ENCODE measurements around the gene CPEB1. TPM values are rescaled to one million over a fixed set of nuclear protein-coding genes. Genes with fewer than 3 reads are reported as not detected.

CPEB1 gene
- total and polyA plus RNA-seq, 2 donors from 2014 or later, result 1.4 to 1.6 TPM

GRCh38 chr15:82625136-82625535 lies 22.0 kb downstream of the CPEB1 start:
- Histone ChIP-seq H3K4me1 (ENCODE audit: control insufficient read depth in 2 of 3, insufficient read depth in 2 of 3, low read depth in 1 of 3, low read length in 3 of 3) (no peaks in the 10 kb centered on the region), H3K9me3 (ENCODE audit: control insufficient read depth in 2 of 3, insufficient read depth in 1 of 3, low read length in 3 of 3) (no peaks in the 10 kb centered on the region), H3K27ac (ENCODE audit: low read depth in 2 of 2, low read length in 2 of 2) (no peak overlapping the region), H3K27me3 (ENCODE audit: control insufficient read depth, insufficient read depth, low read length) (no peaks in the 10 kb centered on the region), H3K9ac (ENCODE audit: low read length in 3 of 3) (no peak overlapping the region), H3K4me3 (ENCODE audit: low read length in 3 of 3) (no peak overlapping the region), H3K36me3 (ENCODE audit: control insufficient read depth in 2 of 3, insufficient read depth in 3 of 3, low read length in 3 of 3) (no peaks in the 10 kb centered on the region)
- DNase-seq, result no peak
- no peak for FAIRE-seq
- TF ChIP-seq CTCF (IDR thresholded peaks at IDR 0.05; ENCODE audit: borderline replicate concordance, extremely low read depth, insufficient read depth), result no peak
- intact Hi-C loops (cut with DNase I), result no loop called here

GRCh38 chr15:82624438-82624837 lies 22.7 kb downstream of the CPEB1 start:
- no peaks in the 10 kb centered on the region for H3K27me3 ChIP-seq (ENCODE audit: control insufficient read depth, insufficient read depth, low read length)
- no peak for DNase-seq
- no peak for FAIRE-seq
- H3K27ac ChIP-seq (ENCODE audit: low read depth in 2 of 2, low read length in 2 of 2), result no peak overlapping the region
- H3K36me3 ChIP-seq (ENCODE audit: control insufficient read depth in 2 of 3, insufficient read depth in 3 of 3, low read length in 3 of 3), result no peaks in the 10 kb centered on the region
- no peak overlapping the region for H3K4me3 ChIP-seq (ENCODE audit: low read length in 3 of 3)
- no peaks in the 10 kb centered on the region for H3K4me1 ChIP-seq (ENCODE audit: control insufficient read depth in 2 of 3, insufficient read depth in 2 of 3, low read depth in 1 of 3, low read length in 3 of 3)
- no peak for TF ChIP-seq CTCF (IDR thresholded peaks at IDR 0.05; ENCODE audit: borderline replicate concordance, extremely low read depth, insufficient read depth)
- intact Hi-C loops (cut with DNase I), result no loop called here
- H3K9ac ChIP-seq (ENCODE audit: low read length in 3 of 3), result no peak overlapping the region
- no peaks in the 10 kb centered on the region for H3K9me3 ChIP-seq (ENCODE audit: control insufficient read depth in 2 of 3, insufficient read depth in 1 of 3, low read length in 3 of 3)

GRCh38 chr15:82624008-82624407 lies 23.2 kb downstream of the CPEB1 start:
- H3K9ac ChIP-seq (ENCODE audit: low read length in 3 of 3), result no peak overlapping the region
- no peaks in the 10 kb centered on the region for H3K9me3 ChIP-seq (ENCODE audit: control insufficient read depth in 2 of 3, insufficient read depth in 1 of 3, low read length in 3 of 3)
- no peak for TF ChIP-seq CTCF (IDR thresholded peaks at IDR 0.05; ENCODE audit: borderline replicate concordance, extremely low read depth, insufficient read depth)
- H3K4me3 ChIP-seq (ENCODE audit: low read length in 3 of 3), result no peak overlapping the region
- DNase-seq (no peak), FAIRE-seq (no peak)
- H3K27ac ChIP-seq (ENCODE audit: low read depth in 2 of 2, low read length in 2 of 2), result no peak overlapping the region
- no peaks in the 10 kb centered on the region for H3K36me3 ChIP-seq (ENCODE audit: control insufficient read depth in 2 of 3, insufficient read depth in 3 of 3, low read length in 3 of 3)
- intact Hi-C loops (cut with DNase I), result no loop called here
- no peaks in the 10 kb centered on the region for H3K27me3 ChIP-seq (ENCODE audit: control insufficient read depth, insufficient read depth, low read length)
- H3K4me1 ChIP-seq (ENCODE audit: control insufficient read depth in 2 of 3, insufficient read depth in 2 of 3, low read depth in 1 of 3, low read length in 3 of 3), result no peaks in the 10 kb centered on the region

GRCh38 chr15:82621970-82622369 lies 25.2 kb downstream of the CPEB1 start:
- H3K9me3 ChIP-seq (ENCODE audit: control insufficient read depth in 2 of 3, insufficient read depth in 1 of 3, low read length in 3 of 3), result no peaks in the 10 kb centered on the region
- H3K4me1 ChIP-seq (ENCODE audit: control insufficient read depth in 2 of 3, insufficient read depth in 2 of 3, low read depth in 1 of 3, low read length in 3 of 3), result no peaks in the 10 kb centered on the region
- H3K4me3 ChIP-seq (ENCODE audit: low read length in 3 of 3), result no peak overlapping the region
- intact Hi-C loops (cut with DNase I), result no loop called here
- no peaks in the 10 kb centered on the region for H3K27me3 ChIP-seq (ENCODE audit: control insufficient read depth, insufficient read depth, low read length)
- DNase-seq (no peak), FAIRE-seq (no peak)
- no peak overlapping the region for H3K27ac ChIP-seq (ENCODE audit: low read depth in 2 of 2, low read length in 2 of 2)
- H3K9ac ChIP-seq (ENCODE audit: low read length in 3 of 3), result no peak overlapping the region
- no peak for TF ChIP-seq CTCF (IDR thresholded peaks at IDR 0.05; ENCODE audit: borderline replicate concordance, extremely low read depth, insufficient read depth)
- H3K36me3 ChIP-seq (ENCODE audit: control insufficient read depth in 2 of 3, insufficient read depth in 3 of 3, low read length in 3 of 3), result no peaks in the 10 kb centered on the region
